ENCODE data around the gene NHSL2.

The NHSL2 gene

GRCh38 chrX:72020788-72021187 is 110.1 kb downstream of the NHSL2 start:
- no peak for DNase-seq

GRCh38 chrX:72021975-72022374 is 111.3 kb downstream of the NHSL2 start:
- no peak for DNase-seq

- no peak for DNase-seq
Observed at GRCh38 chrX:72023071-72023470, 112.4 kb downstream of the NHSL2 start.

- no peak for DNase-seq
Observed at GRCh38 chrX:72025236-72025770, 114.7 kb downstream of the NHSL2 start.

GRCh38 chrX:72026341-72027023 is 115.8 kb downstream of the NHSL2 start:
- DNase-seq = no peak

GRCh38 chrX:72027024-72027913 is 116.6 kb downstream of the NHSL2 start:
- no peak for DNase-seq

- DNase-seq = no peak
Observed at GRCh38 chrX:72027914-72028307, 117.3 kb downstream of the NHSL2 start.

GRCh38 chrX:72028701-72029470 is 118.2 kb downstream of the NHSL2 start:
- DNase-seq = no peak

- no peak for DNase-seq
Observed at GRCh38 chrX:72029483-72030411, 119.1 kb downstream of the NHSL2 start.

GRCh38 chrX:72030431-72030830 is 119.8 kb downstream of the NHSL2 start:
- no peak for DNase-seq

- DNase-seq = no peak
Observed at GRCh38 chrX:72031118-72031517, 120.5 kb downstream of the NHSL2 start.

- no peak for DNase-seq
Observed at GRCh38 chrX:72031634-72032033, 121.0 kb downstream of the NHSL2 start.

- no peak for DNase-seq
Observed at GRCh38 chrX:72037601-72038000, 127.0 kb downstream of the NHSL2 start.

- no peak for DNase-seq
Observed at GRCh38 chrX:72038016-72038415, 127.4 kb downstream of the NHSL2 start.

GRCh38 chrX:72038868-72039267 is 128.2 kb downstream of the NHSL2 start:
- no peak for DNase-seq

- no peak for DNase-seq
Observed at GRCh38 chrX:72040506-72040905, 129.9 kb downstream of the NHSL2 start.

- no peak for DNase-seq
Observed at GRCh38 chrX:72041176-72041575, 130.5 kb downstream of the NHSL2 start.

GRCh38 chrX:72041871-72042851 is 131.5 kb downstream of the NHSL2 start:
- no peak for DNase-seq

GRCh38 chrX:72042852-72043248 is 132.2 kb downstream of the NHSL2 start:
- DNase-seq = no peak

- no peak for DNase-seq
Observed at GRCh38 chrX:72043636-72044035, 133.0 kb downstream of the NHSL2 start.

- no peak for DNase-seq
Observed at GRCh38 chrX:72045141-72045540, 134.5 kb downstream of the NHSL2 start.
